Keratinocyte (primary cell): Measurements from ENCODE around the gene ACOT7.

Experiments used
- EZH2 ChIP-seq: IDR thresholded peaks from one replicate; pipeline ENCODE4 v1.6.1; 2012; ENCODE audit warnings: inconsistent platforms, mild to moderate bottlenecking, low read length, moderate library complexity
- TF ChIP-seq, protein P1 (sequence below), 3 experiments: IDR thresholded peaks in 1 of 3; conservative IDR thresholded peaks in 1 of 3; optimal IDR thresholded peaks in 1 of 3; 2 replicates in 2 of 3; 3 replicates in 1 of 3; pipeline versions ENCODE3 to v1.5.1; 2011; ENCODE audit warnings: low read length in 3 of 3, mild to moderate bottlenecking in 3 of 3, moderate library complexity in 2 of 3, control low read depth in 1 of 3, inconsistent platforms in 1 of 3; ENCODE audit not compliant: insufficient read depth in 2 of 3; ENCODE audit errors: extremely low read depth in 1 of 3

GRCh38 chr1:6349254-6349943, 44.2 kb downstream of the ACOT7 start:
- TF ChIP-seq, protein P1, sequence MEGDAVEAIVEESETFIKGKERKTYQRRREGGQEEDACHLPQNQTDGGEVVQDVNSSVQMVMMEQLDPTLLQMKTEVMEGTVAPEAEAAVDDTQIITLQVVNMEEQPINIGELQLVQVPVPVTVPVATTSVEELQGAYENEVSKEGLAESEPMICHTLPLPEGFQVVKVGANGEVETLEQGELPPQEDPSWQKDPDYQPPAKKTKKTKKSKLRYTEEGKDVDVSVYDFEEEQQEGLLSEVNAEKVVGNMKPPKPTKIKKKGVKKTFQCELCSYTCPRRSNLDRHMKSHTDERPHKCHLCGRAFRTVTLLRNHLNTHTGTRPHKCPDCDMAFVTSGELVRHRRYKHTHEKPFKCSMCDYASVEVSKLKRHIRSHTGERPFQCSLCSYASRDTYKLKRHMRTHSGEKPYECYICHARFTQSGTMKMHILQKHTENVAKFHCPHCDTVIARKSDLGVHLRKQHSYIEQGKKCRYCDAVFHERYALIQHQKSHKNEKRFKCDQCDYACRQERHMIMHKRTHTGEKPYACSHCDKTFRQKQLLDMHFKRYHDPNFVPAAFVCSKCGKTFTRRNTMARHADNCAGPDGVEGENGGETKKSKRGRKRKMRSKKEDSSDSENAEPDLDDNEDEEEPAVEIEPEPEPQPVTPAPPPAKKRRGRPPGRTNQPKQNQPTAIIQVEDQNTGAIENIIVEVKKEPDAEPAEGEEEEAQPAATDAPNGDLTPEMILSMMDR (optimal IDR thresholded peaks at IDR 0.05 in 1 of 3, IDR thresholded peaks at IDR 0.05 in 1 of 3, conservative IDR thresholded peaks at IDR 0.05 in 1 of 3; ENCODE audit: extremely low read depth in 1 of 3, insufficient read depth in 2 of 3, low read length in 3 of 3) = no peak
- no peak for TF ChIP-seq EZH2
